GM18870 (cell line): ENCODE data around the gene NINJ1.
"Not testable (repeated sequence)": the region's sequence is repeated elsewhere in the genome, so short reads cannot be mapped to it uniquely, and the experiment has no call there.

Experiments used
- ATAC-seq: cut with Tn5 transposase; IDR thresholded peaks from one replicate; pipeline ENCODE4 v1.9.1; 2021; ENCODE audit warnings: moderate library complexity; ENCODE audit not compliant: unreplicated experiment

The NINJ1 gene

DNA sequence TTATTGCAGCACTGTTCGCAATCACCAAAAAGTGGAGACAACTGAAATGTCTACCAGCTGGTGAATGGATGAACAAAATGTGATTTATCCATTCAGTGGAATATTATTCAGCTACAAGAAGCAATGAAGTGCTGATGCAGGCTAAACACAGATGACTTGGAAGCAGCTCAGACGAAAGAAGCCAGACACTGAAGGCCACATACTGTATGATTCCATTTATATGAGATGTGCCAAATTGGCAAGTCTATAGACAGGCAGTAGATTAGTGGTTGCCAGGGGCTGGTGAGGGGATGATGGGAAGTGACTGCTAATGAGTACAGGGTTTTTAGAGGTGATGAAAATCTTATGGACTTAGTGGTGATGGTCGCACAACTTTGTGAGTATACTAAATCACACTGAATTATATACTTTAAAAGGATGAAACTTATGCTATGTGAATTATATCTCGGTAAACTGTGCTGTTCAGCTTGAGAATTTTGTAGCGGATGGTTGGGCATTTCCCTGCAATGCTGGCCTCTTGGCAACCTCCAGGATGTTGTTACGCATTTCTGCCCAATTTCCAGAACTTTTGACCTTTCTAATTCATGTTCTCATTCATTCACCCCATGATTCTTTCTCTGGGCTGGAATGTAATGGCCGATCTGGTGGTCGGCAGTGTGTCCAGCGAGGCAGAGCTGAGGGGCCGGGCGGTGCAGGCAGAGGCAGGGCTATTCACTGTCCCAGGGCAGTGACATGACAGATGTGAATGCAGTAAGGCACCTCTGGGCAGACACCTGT, 27.9 kb upstream of the NINJ1 start:
- no peak for ATAC-seq

GRCh38 chr9:93159601-93160471, 25.8 kb upstream of the NINJ1 start:
- ATAC-seq: no peak

GRCh38 chr9:93156475-93157008, 22.5 kb upstream of the NINJ1 start:
- ATAC-seq: peak; percentile 63

DNA sequence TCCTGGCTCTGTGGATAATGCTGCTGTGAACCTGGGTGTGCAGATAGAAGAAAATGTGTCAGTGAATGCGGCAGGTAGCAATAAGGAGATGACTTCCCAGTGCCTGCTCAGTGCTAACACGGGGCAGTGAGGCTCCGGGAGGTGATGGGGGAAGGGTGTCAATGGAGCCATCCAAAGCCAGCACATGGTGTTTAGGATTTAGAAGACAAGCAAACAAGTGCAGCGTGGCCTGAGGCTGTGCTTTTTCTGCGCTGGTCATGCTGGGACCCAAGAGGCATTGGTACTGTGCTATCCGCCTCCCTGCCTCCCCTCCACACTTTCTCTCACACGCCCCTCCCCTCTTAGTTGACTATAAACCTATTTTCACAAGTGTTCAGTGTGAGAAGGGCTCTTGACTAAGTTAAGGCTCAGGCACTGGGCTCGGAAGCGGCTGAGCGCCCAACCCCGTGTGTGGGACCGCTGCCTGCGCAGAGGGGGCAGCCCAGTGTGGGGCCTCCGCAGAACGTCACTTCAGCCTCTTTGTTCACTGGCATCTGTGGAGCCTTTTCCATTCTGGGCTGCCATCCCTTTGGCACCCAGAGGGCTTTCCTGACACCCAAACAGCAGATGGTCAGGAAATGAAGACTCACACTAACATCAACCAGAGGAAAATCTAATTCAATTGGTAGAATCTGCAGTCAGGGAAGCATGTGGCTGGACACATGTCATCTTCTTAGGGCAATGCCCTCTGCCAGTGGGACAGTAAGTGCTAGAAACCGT, 21.8 kb upstream of the NINJ1 start:
- ATAC-seq: no peak

DNA sequence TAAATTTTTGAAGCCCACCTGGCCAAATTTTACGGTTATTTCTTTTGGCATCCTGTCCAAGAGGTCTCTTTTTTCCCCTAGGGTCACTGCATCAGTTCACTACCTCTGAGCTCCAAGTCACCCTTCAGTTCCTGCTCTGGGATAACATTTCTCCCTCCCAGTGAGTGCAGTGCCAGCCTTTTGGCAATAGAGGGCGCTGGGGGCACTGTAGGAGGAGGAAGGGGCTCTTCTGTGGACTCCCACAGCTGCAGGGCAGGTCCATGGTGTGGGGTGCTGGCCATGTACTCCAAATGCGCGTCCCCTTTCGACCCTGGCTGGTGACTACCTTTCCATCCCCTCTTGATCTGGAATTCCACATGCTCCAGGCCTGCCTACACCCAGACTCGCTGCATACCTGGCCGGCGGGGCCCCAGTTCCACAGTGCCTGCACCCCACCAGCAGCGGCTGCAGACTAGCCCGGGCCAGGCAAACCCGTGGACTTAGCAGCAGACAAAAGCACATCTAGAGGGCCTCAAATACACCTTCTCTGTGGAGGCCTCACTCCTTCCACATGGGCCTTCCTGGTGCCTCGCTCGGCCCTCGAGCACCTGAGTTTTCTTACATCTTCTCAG, 20.3 kb upstream of the NINJ1 start:
- ATAC-seq: no peak

DNA sequence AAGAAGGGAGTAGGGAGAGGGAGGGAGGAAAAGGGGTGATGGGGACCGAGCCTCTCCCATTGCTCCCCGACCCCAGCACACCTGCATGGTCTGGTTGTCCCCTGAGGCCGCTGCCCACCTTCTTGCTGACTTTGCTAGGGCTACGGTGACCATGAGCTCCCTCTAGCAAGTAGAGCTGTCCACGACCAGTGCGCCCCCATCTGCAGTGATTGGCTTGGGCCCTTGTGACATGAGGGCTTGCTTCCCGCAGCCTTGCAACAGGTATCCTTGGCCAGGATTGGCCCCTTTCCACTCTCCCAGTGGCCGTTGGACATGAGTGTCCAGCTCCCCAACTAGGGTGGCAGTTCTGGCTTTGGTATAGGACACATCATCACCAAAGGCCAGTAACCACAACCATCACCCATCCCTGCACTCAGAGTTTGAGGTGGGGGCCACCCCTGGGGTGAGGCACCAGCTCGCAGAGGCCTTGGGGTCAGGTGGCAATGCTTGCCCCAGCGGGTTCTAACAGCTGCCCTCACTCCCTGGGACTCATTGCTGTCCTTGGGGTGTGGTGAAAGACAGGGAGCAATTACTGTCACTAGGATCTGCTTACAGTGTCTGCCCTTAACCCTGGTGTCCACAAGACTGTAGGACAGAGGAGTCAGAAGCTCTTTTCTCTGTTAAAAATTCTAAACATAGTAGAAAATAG, 17.2 kb upstream of the NINJ1 start:
- ATAC-seq: no peak

GRCh38 chr9:93149361-93149760, 15.3 kb upstream of the NINJ1 start:
- ATAC-seq: no peak

GRCh38 chr9:93148721-93149120, 14.7 kb upstream of the NINJ1 start:
- ATAC-seq: no peak

- ATAC-seq: no peak
Measured at GRCh38 chr9:93147632-93148031, 13.6 kb upstream of the NINJ1 start.

DNA sequence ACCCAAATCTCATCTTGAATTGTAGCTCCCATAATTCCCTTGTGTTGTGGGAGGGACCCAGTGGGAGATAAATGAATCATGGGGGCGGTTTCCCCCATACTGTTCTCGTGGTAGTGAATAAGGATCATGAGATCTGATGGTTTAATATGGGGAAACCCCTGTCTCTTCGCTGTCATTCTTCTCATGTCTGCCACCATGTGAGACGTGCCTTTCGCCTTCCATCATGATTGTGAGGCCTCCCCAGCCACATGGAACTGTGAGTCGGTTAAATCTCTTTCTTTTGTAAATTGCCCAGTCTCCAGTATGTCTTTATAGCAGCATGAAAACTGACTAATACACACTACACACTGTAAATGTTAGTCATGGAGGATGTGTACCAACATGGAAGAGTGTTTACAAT, 12.6 kb upstream of the NINJ1 start:
- not testable (repeated sequence) for ATAC-seq

DNA sequence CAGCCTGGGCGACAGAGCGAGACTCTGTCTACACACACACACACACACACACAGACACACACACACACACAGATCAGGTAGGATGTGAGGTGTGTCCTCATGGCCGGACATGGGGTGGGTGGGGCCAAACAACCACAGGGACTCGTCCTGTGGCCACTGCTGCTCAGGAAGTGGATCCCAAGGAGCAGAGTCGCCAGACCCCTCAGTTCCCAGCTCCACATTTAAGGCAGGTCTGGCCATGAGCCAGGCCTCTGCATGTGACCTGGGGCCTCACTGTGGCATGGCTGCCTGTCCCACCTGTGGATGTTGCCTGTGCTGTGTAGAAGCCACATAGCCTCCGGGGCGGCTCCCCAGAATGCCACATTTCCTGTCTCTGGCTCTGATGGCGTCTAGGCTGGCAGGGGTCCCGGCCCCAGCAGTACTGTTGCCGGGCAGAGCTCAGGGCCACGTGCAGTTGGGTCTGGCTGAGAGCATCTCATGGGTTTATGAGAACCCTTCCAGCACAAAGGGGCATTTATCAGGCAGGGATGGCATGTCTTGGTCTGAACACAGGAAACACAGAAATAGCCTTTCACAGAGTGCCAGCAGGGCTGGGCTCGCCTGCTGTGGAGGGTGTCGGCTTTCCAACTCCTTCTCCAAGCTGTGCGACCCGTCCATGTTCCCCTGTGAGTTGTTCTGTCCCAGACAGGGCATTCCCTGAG, 9.9 kb upstream of the NINJ1 start:
- ATAC-seq: no peak

GRCh38 chr9:93141771-93142483, 7.9 kb upstream of the NINJ1 start:
- ATAC-seq: no peak

DNA sequence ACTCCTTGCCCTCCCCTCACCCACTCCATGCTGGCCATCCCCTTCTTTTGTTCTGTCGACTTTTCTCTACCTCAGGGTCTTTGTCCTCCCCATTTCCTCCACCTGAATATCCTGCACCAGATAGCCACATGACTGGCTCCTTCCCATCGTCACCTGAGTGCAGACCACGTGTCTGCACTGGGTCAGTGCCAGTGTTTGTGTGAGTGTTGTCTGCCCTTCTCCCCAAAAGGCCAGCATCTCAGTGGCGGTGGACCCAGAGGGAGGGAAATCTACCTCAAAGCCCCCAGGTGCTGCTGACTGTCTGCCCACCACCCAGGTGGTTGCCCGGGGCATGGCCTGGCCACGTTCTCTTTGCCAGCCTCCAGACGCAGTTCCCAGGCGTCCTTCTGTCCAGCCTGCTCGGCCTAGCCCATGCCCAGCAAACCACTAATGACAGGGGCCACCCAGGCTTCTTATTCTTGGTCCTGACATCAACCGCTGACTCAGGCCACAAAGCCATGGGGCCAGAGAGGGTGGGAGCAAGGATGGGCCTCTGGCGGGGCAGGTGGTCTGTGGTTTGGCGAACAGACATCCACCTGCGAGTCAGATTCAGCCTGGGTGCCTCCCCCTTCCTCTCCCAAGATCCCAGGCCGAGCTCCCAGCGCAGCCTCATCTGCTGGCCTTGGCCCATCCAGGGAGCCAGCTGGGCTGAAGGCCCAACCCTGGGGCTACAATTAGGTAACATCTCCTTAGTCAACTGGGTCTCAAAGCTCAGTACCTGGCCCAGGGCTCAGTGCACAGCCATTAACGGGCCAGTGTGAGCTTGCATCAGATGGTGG, 5.5 kb upstream of the NINJ1 start:
- no peak for ATAC-seq

- ATAC-seq: no peak
Measured at GRCh38 chr9:93138171-93138764, 4.2 kb upstream of the NINJ1 start.

GRCh38 chr9:93137362-93137761, 3.3 kb upstream of the NINJ1 start:
- no peak for ATAC-seq

- no peak for ATAC-seq
Measured at GRCh38 chr9:93136011-93136440, 2.0 kb upstream of the NINJ1 start.

DNA sequence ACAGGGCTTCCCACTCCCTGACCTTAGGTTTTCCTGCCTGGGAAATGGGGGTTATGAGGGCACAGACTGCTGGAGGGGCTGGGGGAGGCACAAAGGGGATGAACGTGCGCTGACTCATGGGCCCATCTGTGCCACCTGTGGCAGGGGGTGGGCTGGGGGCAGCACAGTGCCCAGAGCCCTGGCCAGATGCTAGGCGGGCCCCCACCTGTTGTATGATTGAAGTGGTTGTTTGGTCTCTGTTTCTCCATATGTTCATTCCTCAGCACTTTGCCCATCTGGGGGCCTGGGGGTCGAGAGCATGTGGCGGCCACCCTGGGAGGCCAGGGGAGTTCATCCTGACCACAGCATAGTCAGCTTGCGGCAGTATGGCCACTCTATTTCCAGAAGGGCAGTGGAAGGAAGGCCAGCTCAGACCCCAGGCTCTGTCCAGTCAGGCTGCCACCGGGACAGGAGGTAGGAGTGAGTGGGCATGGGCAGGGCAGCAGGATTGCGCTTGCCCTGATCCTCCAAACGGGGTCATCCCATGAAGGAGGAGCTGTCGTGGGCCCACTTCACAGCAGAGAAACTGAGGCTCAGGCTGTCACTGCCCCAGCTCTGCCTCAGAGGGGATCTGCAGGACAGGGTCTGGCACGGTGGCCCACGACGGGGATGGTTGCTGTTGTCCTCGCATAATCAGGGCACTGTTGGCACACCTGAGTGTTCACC, 841 bp upstream of the NINJ1 start:
- no peak for ATAC-seq
